HL-60 (cell line): ENCODE data around the gene SYNGR1.

Experiments
- DNase-seq, 2 experiments: peaks; one replicate each; pipeline ENCODE4 v3.0.0-alpha.2; 2010 to 2020; ENCODE audit warnings: low read depth in 1 of 2, low spot score in 1 of 2
- H3K27ac ChIP-seq: fragments of 250-450 bp; sonication (Bioruptor Pico); replicated peaks from 2 replicates; pipeline ENCODE4 v1.5.1; 2020; ENCODE audit warnings: mild to moderate bottlenecking, moderate library complexity
- H3K27me3 ChIP-seq: fragments of 250-450 bp; sonication (Bioruptor Pico); 2 replicates; pipeline ENCODE4 v1.5.1; 2021; ENCODE audit warnings: mild to moderate bottlenecking, moderate library complexity; ENCODE audit not compliant: insufficient read depth, poor library complexity, severe bottlenecking
- H3K4me3 ChIP-seq: replicated peaks from 2 replicates; pipeline ENCODE4 v1.5.1; 2011; ENCODE audit warnings: mild to moderate bottlenecking, control low read depth, low read length; ENCODE audit not compliant: insufficient read depth
- CTCF ChIP-seq: IDR thresholded peaks from one replicate; pipeline ENCODE4 v1.5.1; 2011; ENCODE audit warnings: low read length, control low read depth, inconsistent platforms; ENCODE audit not compliant: insufficient read depth
- GABPA ChIP-seq: IDR thresholded peaks from 2 replicates; pipeline ENCODE4 v1.6.1; 2012; ENCODE audit warnings: low read depth
- POLR2AphosphoS5 ChIP-seq: IDR thresholded peaks from 2 replicates; pipeline ENCODE4 v1.6.1; 2012; ENCODE audit warnings: low read depth
- REST ChIP-seq: IDR thresholded peaks from 2 replicates; pipeline ENCODE4 v1.6.1; 2012; ENCODE audit warnings: low read depth; ENCODE audit not compliant: insufficient replicate concordance
- SPI1 ChIP-seq: IDR thresholded peaks from 2 replicates; pipeline ENCODE4 v1.6.1; 2012; ENCODE audit warnings: low read depth, mild to moderate bottlenecking, borderline replicate concordance

Gene SYNGR1

GRCh38 chr22:39430576-39431150 is 80.9 kb downstream of the SYNGR1 start:
- no peak for TF ChIP-seq POLR2AphosphoS5
- TF ChIP-seq CTCF: no peak
- TF ChIP-seq REST: no peak
- no peak for TF ChIP-seq GABPA
- no peak for TF ChIP-seq SPI1
- no peaks in the 10 kb centered on the region for H3K27me3 ChIP-seq
- H3K27ac ChIP-seq: no peak overlapping the region
- no peak for DNase-seq
- no peak overlapping the region for H3K4me3 ChIP-seq

DNA sequence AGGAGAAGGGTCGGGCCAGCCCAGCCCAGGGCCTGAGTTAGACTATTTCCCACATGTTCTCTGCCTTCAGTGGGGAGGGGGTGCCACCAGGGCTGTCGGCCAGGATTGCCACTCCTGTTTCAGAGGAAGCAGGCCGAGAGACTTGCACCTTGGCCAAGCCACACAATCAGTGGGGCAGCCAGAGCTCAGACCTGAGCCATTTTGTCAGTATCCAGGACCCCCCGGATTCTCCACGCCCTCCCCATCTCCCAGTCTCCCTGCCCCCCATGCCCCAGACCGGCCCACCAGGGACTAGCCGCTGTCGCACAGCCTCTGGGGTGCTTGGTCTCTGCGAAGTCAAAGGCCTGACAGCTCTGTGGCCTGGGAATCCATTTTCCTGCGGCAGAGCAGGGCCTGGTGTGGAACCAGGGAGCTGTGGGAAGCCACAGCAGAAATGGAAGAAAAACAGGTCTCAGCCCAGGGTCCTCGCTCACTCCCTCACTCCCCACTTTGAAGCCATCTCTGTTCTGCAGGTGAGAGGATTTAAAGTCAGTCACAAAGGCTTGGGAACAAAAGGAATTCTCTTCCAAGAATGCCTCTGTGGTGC is 81.5 kb downstream of the SYNGR1 start:
- Histone ChIP-seq H3K27me3 (no peaks in the 10 kb centered on the region), H3K4me3 (no peak overlapping the region), H3K27ac (no peak overlapping the region)
- TF ChIP-seq CTCF (no peak), REST (no peak), POLR2AphosphoS5 (no peak), SPI1 (no peak), GABPA (no peak)
- no peak for DNase-seq

DNA sequence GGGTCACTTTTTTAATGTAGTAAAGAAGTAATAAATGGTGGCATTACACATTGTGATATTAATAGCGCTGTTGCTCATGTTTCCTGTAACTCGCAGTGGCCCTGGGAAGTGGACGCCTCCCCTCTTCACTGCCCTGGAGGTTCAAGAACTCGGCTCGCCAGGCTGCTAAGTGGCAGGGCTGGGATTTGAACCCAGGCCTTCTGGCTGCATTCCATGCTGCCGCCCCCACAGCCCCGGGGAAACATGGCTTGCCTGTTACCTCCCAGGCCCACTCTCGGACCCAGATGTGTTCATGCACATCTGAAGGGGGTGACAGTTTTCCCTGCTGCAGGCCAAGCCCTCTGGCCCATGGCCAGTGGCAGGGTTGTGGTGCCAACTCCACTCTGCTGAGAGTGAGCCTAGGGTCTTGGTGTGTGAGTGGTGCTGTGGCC is 82.0 kb downstream of the SYNGR1 start:
- Histone ChIP-seq H3K27me3 (no peaks in the 10 kb centered on the region), H3K27ac (no peak overlapping the region), H3K4me3 (no peak overlapping the region)
- no peak for TF ChIP-seq GABPA
- no peak for TF ChIP-seq CTCF
- TF ChIP-seq POLR2AphosphoS5: no peak
- no peak for TF ChIP-seq REST
- TF ChIP-seq SPI1: no peak
- DNase-seq: no peak
